ENCODE data around the gene ADGRL3. TPM values are rescaled to one million over a fixed set of nuclear protein-coding genes. Genes with fewer than 3 reads are reported as not detected.

ADGRL3 gene
- total and polyA plus RNA-seq, 2 donors (not counting 1 experiment from before 2014, with no cell fraction given), result under 0.01 to 0.05 TPM

- Histone ChIP-seq H3K4me1 (ENCODE audit: control insufficient read depth, extremely low read depth, insufficient read depth, low read length) (no peaks in the 10 kb centered on the region), H3K9me3 (ENCODE audit: control insufficient read depth, insufficient read depth, low read depth, low read length) (no peaks in the 10 kb centered on the region)
- TF ChIP-seq EZH2 (IDR thresholded peaks at IDR 0.05; ENCODE audit: low read length, missing control alignments), result no peak
- no peak for TF ChIP-seq CTCF (conservative IDR thresholded peaks at IDR 0.05 in 1 of 2, IDR thresholded peaks at IDR 0.05 in 1 of 2; ENCODE audit: low read depth in 1 of 2, low read length in 2 of 2)
These were observed 31.3 kb downstream of the ADGRL3 start for GRCh38 chr4:61231421-61231820.

GRCh38 chr4:61239250-61239649 lies 39.1 kb downstream of the ADGRL3 start:
- no peak overlapping the region for H2AFZ ChIP-seq (ENCODE audit: low read length)
- DNase-seq (ENCODE audit: low read depth in 2 of 2), result no peak

More at GRCh38 chr4:61231421-61231820, 31.3 kb downstream of the ADGRL3 start:
- Histone ChIP-seq H3K9ac (ENCODE audit: insufficient read depth, low read length) (no peak overlapping the region), H3K36me3 (ENCODE audit: control insufficient read depth, insufficient read depth, low read length) (no peaks in the 10 kb centered on the region), H3K79me2 (ENCODE audit: control insufficient read depth, insufficient read depth, low read length) (no peaks in the 10 kb centered on the region), H3K4me2 (ENCODE audit: extremely low read depth, insufficient read depth, low read length) (no peak overlapping the region), H4K20me1 (ENCODE audit: control insufficient read depth, extremely low read depth, insufficient read depth, low read length) (no peaks in the 10 kb centered on the region), H2AFZ (ENCODE audit: low read length) (no peak overlapping the region), H3K27ac (ENCODE audit: insufficient read depth, low read length) (no peak overlapping the region), H3K27me3 (ENCODE audit: control insufficient read depth, insufficient read depth, low read length) (no peaks in the 10 kb centered on the region), H3K4me3 (replicated peaks in 1 of 4; ENCODE audit: control extremely low read depth in 1 of 4, insufficient read depth in 1 of 4, low read depth in 3 of 4, low read length in 4 of 4) (no peak overlapping the region)
- no peak for DNase-seq (ENCODE audit: low read depth in 2 of 2)

DNA sequence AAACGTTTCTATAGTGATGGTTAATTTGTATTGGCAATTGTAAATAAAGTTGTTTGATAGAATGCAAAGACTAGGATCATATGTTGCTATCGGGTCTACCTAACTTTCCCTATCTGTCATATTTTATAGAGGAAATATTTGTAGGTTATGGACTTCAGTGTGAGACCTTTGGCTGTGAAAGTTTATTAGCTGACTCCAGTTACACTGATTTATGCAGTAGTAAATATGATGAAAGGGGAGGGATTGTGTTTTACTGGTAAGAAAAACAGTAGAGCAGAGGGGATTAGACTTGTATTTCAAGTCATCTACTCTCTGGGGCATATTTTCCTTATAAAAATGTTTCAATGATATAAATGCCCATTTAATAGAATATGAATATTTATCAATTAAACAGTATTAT lies 43.8 kb downstream of the ADGRL3 start:
- Histone ChIP-seq H3K4me3 (replicated peaks in 1 of 4; ENCODE audit: control extremely low read depth in 1 of 4, insufficient read depth in 1 of 4, low read depth in 3 of 4, low read length in 4 of 4) (no peak overlapping the region), H3K27me3 (ENCODE audit: control insufficient read depth, insufficient read depth, low read length) (no peaks in the 10 kb centered on the region), H2AFZ (ENCODE audit: low read length) (no peak overlapping the region), H3K27ac (ENCODE audit: insufficient read depth, low read length) (no peak overlapping the region), H3K9ac (ENCODE audit: insufficient read depth, low read length) (no peak overlapping the region), H3K36me3 (ENCODE audit: control insufficient read depth, insufficient read depth, low read length) (no peaks in the 10 kb centered on the region), H4K20me1 (ENCODE audit: control insufficient read depth, extremely low read depth, insufficient read depth, low read length) (no peaks in the 10 kb centered on the region), H3K4me2 (ENCODE audit: extremely low read depth, insufficient read depth, low read length) (no peak overlapping the region), H3K4me1 (ENCODE audit: control insufficient read depth, extremely low read depth, insufficient read depth, low read length) (no peaks in the 10 kb centered on the region), H3K9me3 (ENCODE audit: control insufficient read depth, insufficient read depth, low read depth, low read length) (no peaks in the 10 kb centered on the region), H3K79me2 (ENCODE audit: control insufficient read depth, insufficient read depth, low read length) (no peaks in the 10 kb centered on the region)
- DNase-seq (ENCODE audit: low read depth in 2 of 2), result no peak
- TF ChIP-seq EZH2 (IDR thresholded peaks at IDR 0.05; ENCODE audit: low read length, missing control alignments), result no peak
- no peak for TF ChIP-seq CTCF (conservative IDR thresholded peaks at IDR 0.05 in 1 of 2, IDR thresholded peaks at IDR 0.05 in 1 of 2; ENCODE audit: low read depth in 1 of 2, low read length in 2 of 2)

More at GRCh38 chr4:61239250-61239649, 39.1 kb downstream of the ADGRL3 start:
- H4K20me1 ChIP-seq (ENCODE audit: control insufficient read depth, extremely low read depth, insufficient read depth, low read length), result no peaks in the 10 kb centered on the region
- H3K36me3 ChIP-seq (ENCODE audit: control insufficient read depth, insufficient read depth, low read length), result no peaks in the 10 kb centered on the region
- H3K9ac ChIP-seq (ENCODE audit: insufficient read depth, low read length), result no peak overlapping the region
- H3K79me2 ChIP-seq (ENCODE audit: control insufficient read depth, insufficient read depth, low read length), result no peaks in the 10 kb centered on the region
- no peaks in the 10 kb centered on the region for H3K4me1 ChIP-seq (ENCODE audit: control insufficient read depth, extremely low read depth, insufficient read depth, low read length)
- H3K27ac ChIP-seq (ENCODE audit: insufficient read depth, low read length), result no peak overlapping the region
- H3K4me3 ChIP-seq (replicated peaks in 1 of 4; ENCODE audit: control extremely low read depth in 1 of 4, insufficient read depth in 1 of 4, low read depth in 3 of 4, low read length in 4 of 4), result no peak overlapping the region
- H3K4me2 ChIP-seq (ENCODE audit: extremely low read depth, insufficient read depth, low read length), result no peak overlapping the region
- H3K9me3 ChIP-seq (ENCODE audit: control insufficient read depth, insufficient read depth, low read depth, low read length), result no peaks in the 10 kb centered on the region
- H3K27me3 ChIP-seq (ENCODE audit: control insufficient read depth, insufficient read depth, low read length), result no peaks in the 10 kb centered on the region
- TF ChIP-seq CTCF (conservative IDR thresholded peaks at IDR 0.05 in 1 of 2, IDR thresholded peaks at IDR 0.05 in 1 of 2; ENCODE audit: low read depth in 1 of 2, low read length in 2 of 2), result no peak
